CD4-positive, alpha-beta T cell treated with Interleukin-2 at 100 ng/mL for 4 hours (primary cell): ENCODE measurements around the gene FBXW7.
A peak's percentile ranks its signal among the peaks of the same experiment; 100 is the strongest.

ENCODE experiments used
- DNase-seq: peaks from one replicate; pipeline ENCODE4 v3.0.0-alpha.2; 2020; ENCODE audit warnings: low spot score

The FBXW7 gene

DNA sequence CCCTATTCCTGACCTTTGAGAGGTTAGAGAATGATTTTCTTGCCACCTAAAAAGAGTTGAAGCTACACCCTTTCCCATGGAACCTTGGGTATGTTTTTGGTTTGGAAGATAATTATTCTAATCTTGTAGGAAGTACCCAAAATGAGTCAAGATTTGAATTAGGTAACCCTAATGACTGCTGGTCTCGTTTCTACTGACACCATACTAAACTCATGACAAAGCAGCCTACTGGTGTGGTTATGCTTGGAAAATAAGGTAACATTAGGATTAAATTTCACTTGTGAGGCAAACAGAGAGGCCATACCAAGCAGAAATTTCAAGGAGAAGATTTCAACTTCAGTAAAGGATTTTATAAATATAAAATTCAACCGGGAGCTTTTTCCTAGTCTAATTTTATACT is 107.9 kb downstream of the FBXW7 start:
- DNase-seq = no peak

DNA sequence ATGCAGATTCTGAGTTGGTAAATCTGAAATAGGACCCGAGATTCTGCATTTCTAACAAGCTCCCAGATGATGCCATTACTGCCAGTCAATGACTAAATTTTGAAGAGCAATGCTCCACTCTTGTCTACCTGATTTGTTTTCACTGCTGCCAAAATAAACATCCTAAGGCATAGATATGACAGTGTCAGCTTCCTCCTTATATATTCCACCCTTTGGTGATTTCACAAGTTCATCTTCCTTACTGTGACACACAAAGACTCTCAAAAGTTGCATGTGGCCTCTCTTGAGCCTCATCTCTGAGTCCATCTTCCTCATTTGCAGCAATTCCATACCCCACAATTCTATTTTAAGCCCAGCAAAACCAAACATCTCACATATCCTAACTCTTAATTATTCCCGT is 110.9 kb downstream of the FBXW7 start:
- no peak for DNase-seq

DNA sequence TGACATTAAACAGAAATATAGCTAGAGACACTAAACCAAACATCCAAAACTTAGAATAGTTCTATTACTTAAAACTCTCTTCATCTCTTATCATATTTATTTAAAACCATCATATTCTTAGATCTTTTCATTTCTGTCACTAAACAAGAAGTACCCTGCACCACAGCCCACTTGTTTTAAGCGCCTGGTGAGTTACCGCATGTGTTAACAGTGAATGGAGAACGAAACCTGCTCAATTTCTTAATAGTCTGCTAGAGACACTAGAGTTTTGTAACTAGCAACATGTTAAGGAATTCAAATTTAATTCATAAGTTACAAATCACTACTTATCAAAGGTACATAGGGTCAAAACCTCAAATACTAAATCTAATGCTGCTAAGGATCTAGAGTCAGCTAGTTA is 111.5 kb downstream of the FBXW7 start:
- DNase-seq = no peak

DNA sequence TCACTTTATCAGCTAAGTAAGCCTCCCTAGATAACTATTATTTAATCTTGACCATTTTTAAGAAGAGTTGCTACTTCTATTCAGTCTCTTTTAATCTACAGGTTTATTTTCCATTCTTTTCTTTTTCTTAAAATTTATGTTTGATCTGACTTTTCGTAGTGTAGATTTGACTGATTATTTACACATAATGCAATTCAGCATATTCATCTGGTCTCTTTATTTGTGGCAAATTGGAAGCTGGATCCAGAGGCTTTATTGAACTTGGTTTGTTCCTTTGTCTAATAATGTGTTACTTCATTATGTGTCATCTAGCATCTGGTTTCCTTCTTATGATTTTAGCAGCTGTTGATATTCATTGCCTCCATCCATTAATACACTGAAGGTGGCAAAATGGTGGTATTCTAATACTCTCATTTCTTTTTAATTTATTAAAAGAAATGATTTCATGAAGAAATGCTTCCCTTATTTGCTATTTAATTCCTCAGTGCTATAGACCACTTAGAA is 113.0 kb downstream of the FBXW7 start:
- DNase-seq = no peak

DNA sequence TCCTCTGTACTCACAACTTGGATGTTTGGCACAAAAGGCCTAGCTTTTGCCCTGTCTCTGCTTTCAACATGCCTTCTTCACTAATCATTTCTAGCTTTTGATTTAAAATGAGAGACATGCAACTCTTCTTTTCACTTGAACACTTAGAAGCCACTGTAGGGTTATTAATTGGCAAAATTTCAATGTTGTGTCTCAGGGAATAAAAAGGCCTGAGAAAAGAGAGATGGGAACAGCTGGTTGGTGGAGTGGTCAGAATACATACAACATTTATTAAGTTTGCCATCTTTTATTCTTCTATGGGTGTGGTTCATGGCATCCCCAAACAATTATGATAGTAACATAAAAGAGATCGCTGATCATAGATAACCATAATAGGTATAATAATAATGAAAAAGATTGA is 114.3 kb downstream of the FBXW7 start:
- no peak for DNase-seq

DNA sequence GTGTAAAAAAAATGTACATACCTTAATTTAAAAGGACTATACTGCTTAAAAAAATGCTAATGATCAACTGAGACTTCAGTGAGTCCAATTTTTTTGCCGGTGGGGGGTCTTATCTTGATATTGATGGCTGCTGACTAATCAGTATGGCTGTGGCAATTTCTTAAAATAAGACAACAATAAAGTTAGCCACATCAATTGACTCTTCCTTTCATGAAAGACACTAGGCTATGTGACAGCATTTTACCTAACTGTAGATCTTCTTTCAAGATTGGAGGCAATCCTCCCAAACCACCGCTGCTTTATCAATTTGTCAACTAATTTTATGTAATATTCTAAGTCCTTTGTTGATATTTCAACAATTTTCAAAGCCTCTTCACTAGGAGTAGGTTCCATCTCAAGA is 116.1 kb downstream of the FBXW7 start:
- peak; percentile 2 for DNase-seq

DNA sequence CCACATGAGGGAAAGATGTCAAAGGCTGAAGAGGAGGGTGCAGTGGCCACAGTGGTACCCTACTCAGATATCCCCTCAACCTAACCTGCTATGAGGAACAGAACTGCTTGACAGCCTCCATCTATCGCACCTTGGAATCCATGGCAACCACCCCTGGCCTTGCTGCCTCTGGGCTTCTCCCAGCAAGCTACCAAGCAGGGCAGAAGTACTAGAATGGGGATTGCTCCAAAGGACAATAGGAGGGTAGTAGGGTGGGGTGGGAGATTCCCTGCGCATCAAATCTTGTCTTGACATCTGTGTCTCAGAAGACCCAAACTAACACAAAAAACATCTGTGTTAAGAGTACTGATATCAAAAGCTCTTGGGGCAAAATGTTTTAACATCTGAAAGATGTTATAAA is 118.2 kb downstream of the FBXW7 start:
- DNase-seq = no peak

DNA sequence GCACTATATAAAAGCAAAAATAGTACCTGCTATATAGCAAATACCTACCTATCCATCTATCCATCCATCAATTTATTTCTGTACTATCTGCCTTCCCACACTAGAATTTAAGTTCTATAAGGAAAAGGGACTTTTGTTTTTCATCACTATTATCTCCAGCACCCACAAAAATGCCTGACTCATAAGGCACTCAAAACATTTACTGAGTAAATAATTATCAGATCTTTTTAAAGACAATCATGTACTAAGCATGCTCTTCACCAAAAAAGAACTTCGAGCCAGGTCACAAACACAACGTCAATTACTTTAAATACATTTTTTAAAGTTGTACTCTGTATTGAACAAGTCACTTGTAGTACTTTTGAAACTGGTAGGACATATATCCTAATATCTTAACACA is 119.9 kb downstream of the FBXW7 start:
- no peak for DNase-seq

DNA sequence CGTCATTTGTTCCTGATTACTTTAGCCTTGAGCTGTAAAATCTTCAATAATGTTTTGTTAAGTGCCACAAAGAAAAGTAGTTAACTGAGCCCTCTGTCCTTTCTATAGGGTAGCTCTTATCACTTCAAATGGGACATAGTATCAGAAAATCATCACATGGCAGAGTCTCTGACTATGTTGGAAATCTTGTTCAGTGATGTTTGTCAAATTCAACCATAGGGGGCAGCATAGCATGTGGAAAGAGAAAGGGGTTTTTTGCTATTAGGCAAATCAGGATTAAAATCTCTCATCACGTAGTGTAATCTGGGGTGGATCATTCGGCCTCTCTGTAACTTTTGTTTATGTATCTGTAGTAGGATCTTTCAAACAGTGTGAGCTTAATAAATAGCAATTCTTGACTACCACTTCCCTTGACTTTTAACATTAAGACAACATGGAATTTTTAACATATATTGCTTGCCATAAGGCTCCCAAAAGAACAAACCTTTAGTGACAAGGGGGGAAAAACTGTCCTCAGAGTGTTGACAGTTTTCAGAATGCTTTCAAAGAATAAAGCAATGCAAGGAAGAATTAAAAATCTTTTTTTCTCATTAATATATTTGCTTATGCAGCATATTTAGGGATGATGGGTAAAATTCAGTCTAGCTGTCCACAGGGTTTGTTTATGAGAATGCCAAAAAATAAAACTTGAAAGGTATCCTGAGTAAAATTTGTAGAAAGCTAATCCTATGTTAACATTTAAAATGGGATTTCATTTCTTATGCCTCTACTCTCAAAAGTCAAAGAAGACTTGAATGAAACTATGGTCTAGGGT is 127.2 kb downstream of the FBXW7 start:
- peak; percentile 61 for DNase-seq

DNA sequence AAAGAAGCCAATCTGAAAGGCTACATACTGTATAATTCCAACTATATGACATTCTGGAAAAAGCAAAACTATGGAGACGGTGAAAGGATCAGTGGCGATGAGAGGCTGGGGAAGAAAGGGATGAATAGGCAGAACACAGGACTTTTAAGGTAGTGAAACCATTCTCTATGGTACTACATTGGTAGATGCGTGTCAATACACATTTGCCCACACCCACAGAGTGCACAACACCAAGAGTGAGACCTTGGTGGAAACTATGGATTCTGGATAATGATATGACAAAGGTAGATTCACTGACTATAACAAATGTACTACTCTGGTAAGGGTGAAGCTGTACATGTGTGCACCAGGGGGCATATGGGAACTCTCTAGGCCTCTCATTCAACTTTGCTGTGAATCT is 134.5 kb downstream of the FBXW7 start:
- no peak for DNase-seq

DNA sequence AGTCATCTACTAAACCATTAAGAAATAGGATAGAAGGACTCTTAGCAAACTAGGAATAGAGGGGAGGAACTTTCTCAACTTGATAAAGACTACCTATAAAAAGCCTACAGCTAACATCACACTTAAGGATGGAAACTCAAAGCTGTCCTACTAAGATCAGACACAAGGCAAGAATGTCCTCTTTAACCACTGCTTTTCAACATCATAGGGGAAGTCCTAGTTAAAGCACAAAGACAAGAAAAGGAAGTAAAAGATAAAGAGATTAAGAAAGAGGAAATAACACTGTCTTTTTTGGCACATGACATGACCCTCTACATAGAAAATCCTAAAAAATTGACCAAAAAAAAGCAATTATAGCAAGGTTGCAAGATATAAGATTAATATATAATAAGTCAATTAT is 136.6 kb downstream of the FBXW7 start:
- DNase-seq = no peak

DNA sequence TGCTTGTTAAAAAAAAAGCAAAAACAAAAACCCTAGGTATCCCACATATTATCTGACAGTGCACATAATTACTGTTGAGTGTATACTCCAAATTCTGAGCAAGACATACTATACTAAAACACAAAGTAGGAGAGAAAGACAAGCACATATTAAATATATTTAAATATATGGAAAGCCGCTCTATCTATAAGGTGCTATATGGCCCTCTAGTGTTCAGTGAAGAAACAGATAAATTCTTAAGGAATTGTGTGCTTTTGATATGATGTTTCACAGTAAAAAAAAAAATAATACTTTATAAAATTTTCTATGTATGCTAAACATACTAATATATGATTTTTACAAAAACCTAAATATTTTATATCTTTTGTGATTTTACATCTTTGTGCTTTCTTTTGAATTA is 137.8 kb downstream of the FBXW7 start:
- no peak for DNase-seq

DNA sequence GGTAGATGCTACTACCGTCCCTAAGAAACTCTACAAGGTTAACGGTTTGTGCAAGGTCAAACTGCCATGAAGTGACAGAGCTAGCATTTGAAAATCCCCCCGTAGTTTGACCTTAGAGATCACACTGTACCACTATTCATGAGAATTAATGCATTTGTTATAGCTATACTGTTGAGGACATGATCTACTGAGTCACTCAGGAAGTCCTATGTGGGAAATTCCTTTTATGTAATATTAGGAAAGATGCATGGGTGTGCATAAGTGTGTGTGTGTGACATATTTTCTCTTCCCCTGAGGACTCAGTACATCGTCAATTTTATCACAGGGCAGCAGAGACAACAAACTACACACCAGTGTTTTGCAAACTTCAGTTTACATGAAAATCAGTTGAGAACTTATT is 141.1 kb downstream of the FBXW7 start:
- DNase-seq = no peak

DNA sequence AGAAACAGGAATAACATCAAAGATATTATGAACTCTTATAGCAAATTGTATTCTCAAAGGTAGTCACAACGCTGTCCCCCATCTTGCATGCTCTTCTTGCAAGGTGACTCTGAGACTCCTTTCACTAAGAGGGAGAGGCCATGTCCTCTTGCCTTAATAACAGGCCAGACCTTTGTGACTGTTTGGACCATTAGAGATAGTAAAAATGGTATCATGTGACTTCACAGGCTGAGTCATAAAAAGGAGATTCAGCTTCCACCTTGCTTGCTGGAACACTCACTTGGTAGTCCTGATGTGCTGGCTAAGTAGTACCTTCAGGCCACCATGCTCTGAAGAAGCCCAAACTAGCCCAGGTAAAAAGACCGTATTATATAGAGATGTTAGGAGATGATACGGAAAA is 143.8 kb downstream of the FBXW7 start:
- no peak for DNase-seq

DNA sequence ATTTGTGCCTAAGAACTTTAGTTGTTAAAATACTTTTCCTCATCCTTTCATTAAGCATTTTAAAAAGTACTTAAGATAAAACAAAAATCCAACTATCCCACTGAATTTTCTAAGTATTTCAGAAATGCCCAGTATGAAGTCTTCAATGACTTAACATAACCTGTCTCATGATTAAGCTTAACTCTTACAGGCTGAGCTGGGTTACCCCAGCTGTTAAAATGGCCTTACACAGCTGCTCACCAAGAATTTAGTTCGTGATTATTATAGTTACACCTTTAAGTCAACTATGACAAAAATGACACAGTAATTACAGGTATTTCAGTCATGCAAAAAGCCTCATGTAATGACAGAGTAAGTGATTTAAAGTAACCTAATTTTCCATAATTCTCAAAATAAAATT is 145.7 kb downstream of the FBXW7 start:
- no peak for DNase-seq

DNA sequence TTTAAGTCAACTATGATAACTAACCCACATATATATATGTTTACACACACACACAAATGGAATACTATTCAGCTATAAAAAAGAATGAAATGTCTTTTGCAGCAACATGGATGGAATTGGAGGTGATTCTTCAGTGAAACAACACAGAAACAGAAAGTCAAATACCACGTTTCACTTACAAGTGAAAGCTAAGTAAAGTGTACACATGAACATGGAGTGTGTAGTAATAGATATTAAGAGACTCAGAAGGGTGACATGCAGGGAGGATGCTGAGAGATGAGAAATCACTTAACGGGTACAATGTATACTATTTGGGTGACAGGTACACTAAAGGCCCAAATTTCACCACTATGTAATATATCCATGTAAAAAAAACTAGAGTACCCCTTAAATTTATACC is 146.5 kb downstream of the FBXW7 start:
- no peak for DNase-seq

DNA sequence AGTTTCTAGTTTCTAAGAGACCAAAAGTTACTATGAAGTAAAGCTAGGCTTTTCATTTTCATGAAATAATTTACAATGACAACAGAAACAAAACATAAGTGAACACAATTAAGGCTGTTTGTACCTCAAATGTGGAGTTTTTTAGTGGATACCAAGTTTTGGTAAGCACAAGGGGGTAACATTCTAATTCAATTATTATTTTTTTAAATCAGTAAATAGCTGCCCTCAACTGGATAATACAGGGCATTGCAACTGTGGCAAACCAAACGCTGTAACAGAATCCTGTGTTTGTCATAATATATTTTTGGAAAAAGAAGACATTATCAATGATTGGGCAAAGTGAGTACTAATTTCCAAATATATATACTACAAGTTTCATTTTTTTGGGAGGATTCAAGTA is 150.3 kb downstream of the FBXW7 start:
- DNase-seq = peak; percentile 14

DNA sequence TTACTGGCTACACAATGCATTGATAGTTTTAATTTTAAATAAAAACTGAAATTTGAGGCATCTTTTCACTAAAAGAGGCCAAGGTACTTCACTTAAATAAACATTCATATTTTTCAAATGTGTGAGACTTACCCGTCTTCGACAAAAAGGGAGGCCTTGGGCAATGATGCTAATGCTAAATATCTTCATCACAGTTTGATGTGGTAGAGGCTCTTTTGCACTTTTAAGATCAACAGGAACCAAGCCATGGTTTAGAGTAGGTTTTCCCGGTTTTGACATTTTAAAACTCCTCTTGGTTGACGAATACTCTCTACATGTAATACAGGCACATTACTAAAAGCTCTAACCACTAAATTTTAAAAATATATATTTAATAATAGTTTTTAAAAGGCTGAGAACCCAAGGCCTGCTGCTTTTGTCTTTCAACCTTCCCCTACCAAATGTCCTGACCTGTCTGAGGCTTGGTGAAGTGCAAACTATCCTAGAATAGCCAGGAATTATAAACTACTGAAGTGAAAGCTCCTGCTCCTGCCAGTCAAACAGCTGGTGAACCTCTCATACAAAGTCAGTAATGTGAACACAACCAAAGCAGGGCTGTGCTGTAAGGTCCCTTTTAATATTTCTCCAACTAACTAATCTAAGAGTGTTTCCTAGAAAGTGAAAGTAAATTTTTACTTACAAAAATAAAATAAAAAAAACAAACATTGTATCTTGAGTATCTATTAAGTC is 153.7 kb downstream of the FBXW7 start:
- DNase-seq = no peak

DNA sequence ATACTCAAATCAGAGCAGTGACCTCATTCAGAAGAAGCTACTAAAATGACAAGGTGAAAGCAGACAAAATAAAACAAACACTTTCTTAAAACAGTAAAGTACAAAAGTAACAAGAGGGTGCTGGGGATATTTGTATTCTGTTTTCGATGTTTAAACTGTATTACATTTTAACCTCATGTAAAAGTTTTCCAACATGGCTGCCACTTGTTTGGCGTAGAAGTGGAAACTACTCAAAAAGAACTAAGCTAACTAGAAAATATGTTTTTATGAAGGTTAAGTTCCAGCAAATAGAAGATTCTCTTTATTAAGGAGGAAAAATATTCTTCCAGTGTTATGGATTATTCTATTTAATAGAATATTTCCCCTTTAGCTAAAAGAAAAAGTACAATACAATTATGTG is 155.0 kb downstream of the FBXW7 start:
- DNase-seq = no peak

DNA sequence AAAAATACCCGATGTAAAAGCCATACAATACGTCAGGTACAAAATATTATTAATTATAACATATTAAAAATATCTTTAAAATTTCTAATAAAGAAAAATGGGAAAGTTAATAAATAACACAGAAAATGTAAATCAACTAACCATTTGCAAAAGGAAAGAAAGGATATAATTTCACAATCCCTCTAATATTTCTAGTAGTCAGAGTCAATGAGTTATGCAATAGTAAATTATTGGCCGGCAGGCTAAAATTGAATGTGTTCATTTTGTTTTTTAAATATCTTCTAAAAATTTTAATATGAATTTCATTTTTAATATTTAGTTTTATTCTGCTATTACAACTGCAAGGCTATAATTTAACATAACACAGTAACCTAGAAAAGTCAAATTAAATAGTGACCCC is 155.7 kb downstream of the FBXW7 start:
- no peak for DNase-seq

DNA sequence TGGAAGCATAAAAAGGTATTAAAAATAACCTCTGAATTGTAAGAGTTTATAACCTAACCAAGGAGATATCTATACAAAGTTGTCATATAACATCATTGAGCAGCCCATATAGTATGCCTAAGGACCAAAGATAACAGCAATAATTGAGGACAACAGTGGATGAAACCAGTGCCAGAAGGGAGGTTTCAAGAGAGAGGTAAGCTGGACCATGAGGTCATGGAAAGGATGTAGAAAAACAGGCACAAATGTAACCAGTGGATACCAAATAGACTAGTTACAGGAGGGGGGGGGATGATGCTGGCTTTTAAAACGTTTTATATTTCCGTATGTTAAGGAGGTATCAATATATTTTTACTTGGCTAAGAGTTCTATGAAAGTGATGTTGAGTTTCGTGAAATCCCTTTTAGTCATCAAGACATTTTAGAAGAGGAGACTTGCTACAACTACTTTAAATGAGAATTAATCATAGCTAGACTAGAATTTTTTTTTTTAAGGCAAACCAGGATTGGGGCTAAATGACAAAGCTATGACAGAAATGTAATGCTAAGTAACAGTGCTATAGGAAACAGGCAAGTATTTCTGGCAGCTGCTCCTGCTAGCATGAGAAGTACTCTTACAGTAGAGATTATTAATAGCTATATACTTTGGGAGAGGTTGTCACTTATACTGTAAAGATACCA is 161.1 kb downstream of the FBXW7 start:
- no peak for DNase-seq

DNA sequence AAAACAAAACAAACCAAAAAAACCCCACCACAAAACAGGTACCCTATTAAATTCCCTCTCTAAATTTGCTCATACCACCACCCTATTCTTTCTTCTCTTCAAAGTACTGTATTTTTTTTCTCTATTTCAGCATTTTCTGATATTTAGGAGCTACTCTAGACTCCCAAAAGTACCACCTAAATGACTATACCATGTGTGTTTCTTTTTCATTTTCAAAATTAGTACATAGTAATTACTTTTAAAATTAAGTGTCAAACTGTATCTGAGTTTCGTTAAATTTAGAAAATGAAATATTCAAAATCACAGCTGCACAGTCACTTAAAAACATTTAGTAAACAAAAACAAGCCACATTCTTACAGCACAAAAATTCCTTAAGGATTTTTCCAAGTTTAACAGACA is 161.7 kb downstream of the FBXW7 start:
- no peak for DNase-seq

DNA sequence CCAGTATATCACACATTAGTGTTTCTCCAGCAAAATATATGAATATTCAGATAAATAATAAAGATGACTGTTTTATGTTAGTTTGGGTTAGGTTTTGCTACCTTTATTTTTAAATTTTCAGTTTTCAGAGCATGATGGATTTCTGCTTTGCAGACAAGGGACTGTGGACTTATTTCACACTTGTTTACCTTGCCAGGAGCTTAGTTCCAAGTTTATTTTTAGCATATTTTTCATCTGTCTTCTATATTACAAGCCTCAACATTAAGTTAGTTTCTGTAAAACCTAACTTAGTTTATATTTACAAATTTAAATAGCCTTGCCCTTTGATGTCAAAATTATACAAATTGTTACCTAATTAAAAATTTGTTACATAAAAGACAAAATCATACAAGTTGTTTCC is 163.4 kb downstream of the FBXW7 start:
- no peak for DNase-seq
